OCI-LY7 (cell line): ENCODE results near the gene INTS11. TPM values are rescaled to one million over a fixed set of nuclear protein-coding genes. Genes with fewer than 3 reads are reported as not detected.

Experiments used
- BruUV-seq: library from RNA; stranded (reverse); fragments of 400-500 nt; replicated peaks from 2 replicates; lab custom pipeline; 2021; lab: Mats Ljungman, UMichigan
- CTCF ChIA-PET: fragments of 300-600 bp; sonication (Branson Sonifier 250); formaldehyde crosslinking; loops from one replicate; lab custom pipeline; 2022; ENCODE audit warnings: antibody characterized with exemption; ENCODE audit not compliant: unreplicated experiment; lab: Charles Lee
- POLR2A ChIA-PET: fragments of 300-600 bp; sonication (Branson Sonifier 250); formaldehyde crosslinking; loops from one replicate; lab custom pipeline; 2022; ENCODE audit warnings: antibody characterized with exemption; lab: Charles Lee
- DNase-seq: peaks from one replicate; pipeline ENCODE4 v3.0.0-alpha.2; 2015; ENCODE audit warnings: low spot score
- H2AFZ ChIP-seq: fragments of 200-600 bp; sonication (generic), shearing (Covaris generic); 2 replicates; pipeline ENCODE4 v1.6.1; 2014; ENCODE audit warnings: mild to moderate bottlenecking, antibody characterized with exemption, low read length, moderate library complexity
- H3K27ac ChIP-seq: fragments of 200-600 bp; sonication (generic); 2 replicates; pipeline ENCODE4 v1.5.1; 2014; ENCODE audit warnings: mixed run types, low read depth, mild to moderate bottlenecking, moderate library complexity, low read length, inconsistent platforms; ENCODE audit not compliant: poor library complexity, severe bottlenecking
- H3K36me3 ChIP-seq: fragments of 200-600 bp; sonication (generic); 2 replicates; pipeline ENCODE4 v1.6.1; 2014; ENCODE audit warnings: mild to moderate bottlenecking, antibody characterized with exemption, low read length, moderate library complexity, mixed read lengths; ENCODE audit not compliant: insufficient read depth
- H3K4me1 ChIP-seq: fragments of 200-600 bp; sonication (generic); 2 replicates; pipeline ENCODE4 v1.5.1; 2014; ENCODE audit warnings: mild to moderate bottlenecking, low read length; ENCODE audit not compliant: insufficient read depth, poor library complexity, severe bottlenecking
- H3K4me2 ChIP-seq: fragments of 200-600 bp; sonication (generic); 2 replicates; pipeline ENCODE4 v1.6.1; 2014; ENCODE audit warnings: mild to moderate bottlenecking, low read length
- H3K4me3 ChIP-seq: fragments of 200-600 bp; sonication (generic); 2 replicates; pipeline ENCODE4 v1.5.1; 2014; ENCODE audit warnings: mild to moderate bottlenecking, low read depth, low read length; ENCODE audit not compliant: poor library complexity, severe bottlenecking
- H3K79me2 ChIP-seq: fragments of 200-600 bp; sonication (generic); 2 replicates; pipeline ENCODE4 v1.6.1; 2016; ENCODE audit warnings: low read depth, mild to moderate bottlenecking, low read length, moderate library complexity, mixed read lengths; ENCODE audit not compliant: insufficient read depth
- H3K9me2 ChIP-seq: fragments of 200-600 bp; sonication (generic); 2 replicates; pipeline ENCODE4 v1.6.1; 2016; ENCODE audit warnings: mild to moderate bottlenecking, low read length, mixed read lengths; ENCODE audit not compliant: insufficient read depth
- H3K9me3 ChIP-seq: fragments of 200-600 bp; sonication (generic); 2 replicates; pipeline ENCODE4 v1.6.1; 2014; ENCODE audit warnings: mild to moderate bottlenecking, mixed run types, low read length, mixed read lengths
- H4K20me1 ChIP-seq: fragments of 200-600 bp; sonication (generic); 2 replicates; pipeline ENCODE4 v1.6.1; 2014; ENCODE audit warnings: mild to moderate bottlenecking, antibody characterized with exemption, low read length, moderate library complexity, mixed read lengths; ENCODE audit not compliant: insufficient read depth
- EZH2phosphoT487 ChIP-seq: fragments of 200-600 bp; sonication (generic); IDR thresholded peaks from 2 replicates; pipeline ENCODE4 v1.6.1; 2018; ENCODE audit warnings: low read depth, borderline replicate concordance, mild to moderate bottlenecking, mixed run types, antibody characterized with exemption, low read length, moderate library complexity, mixed read lengths
- intact Hi-C: fragments of 100-400 bp; cut with micrococcal nuclease; formaldehyde crosslinking; loops from one replicate; pipeline ENCODE4 v1.10.0; 2022; ENCODE audit not compliant: unreplicated experiment
- total RNA-seq, 2 experiments: library from RNA; depleted of rRNA in 1 of 2; stranded (reverse); fragments of >200 nt in 1 of 2; shearing (Covaris generic) in 1 of 2; gene quantifications; 2 replicates each; pipeline ENCODE4 v1.2.3, GENCODE V29; 2014 to 2022
- TF ChIP-seq, protein P1 (sequence below): fragments of 200-600 bp; sonication (generic); conservative IDR thresholded peaks from 2 replicates; pipeline ENCODE4 v1.5.1; 2014; ENCODE audit warnings: mild to moderate bottlenecking, antibody characterized with exemption, low read length, moderate library complexity, mixed read lengths

INTS11 gene
- total RNA-seq, 2 experiments from 2014 or later: 142 to 146 TPM

DNA sequence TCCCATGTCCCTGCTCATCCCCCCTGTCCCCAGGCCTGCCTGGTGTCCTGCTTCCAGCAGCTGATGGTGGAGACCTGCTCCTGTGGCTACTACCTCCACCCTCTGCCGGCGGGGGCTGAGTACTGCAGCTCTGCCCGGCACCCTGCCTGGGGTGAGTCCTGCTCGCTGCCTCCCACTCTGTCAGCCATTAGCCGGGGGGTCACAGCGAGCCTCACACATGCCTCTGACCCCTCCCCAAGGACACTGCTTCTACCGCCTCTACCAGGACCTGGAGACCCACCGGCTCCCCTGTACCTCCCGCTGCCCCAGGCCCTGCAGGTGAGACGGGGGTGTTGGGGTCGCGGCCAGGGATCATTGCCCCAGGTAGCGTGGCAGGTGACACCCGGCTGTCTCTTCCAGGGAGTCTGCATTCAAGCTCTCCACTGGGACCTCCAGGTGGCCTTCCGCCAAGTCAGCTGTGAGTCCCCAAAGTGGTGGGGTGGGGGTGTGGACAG, 34.2 kb downstream of the INTS11 start:
- TF ChIP-seq, protein P1, sequence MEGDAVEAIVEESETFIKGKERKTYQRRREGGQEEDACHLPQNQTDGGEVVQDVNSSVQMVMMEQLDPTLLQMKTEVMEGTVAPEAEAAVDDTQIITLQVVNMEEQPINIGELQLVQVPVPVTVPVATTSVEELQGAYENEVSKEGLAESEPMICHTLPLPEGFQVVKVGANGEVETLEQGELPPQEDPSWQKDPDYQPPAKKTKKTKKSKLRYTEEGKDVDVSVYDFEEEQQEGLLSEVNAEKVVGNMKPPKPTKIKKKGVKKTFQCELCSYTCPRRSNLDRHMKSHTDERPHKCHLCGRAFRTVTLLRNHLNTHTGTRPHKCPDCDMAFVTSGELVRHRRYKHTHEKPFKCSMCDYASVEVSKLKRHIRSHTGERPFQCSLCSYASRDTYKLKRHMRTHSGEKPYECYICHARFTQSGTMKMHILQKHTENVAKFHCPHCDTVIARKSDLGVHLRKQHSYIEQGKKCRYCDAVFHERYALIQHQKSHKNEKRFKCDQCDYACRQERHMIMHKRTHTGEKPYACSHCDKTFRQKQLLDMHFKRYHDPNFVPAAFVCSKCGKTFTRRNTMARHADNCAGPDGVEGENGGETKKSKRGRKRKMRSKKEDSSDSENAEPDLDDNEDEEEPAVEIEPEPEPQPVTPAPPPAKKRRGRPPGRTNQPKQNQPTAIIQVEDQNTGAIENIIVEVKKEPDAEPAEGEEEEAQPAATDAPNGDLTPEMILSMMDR: peak; percentile 43; the same call in 1 of the 2 replicates
- TF ChIP-seq EZH2phosphoT487: no peak
- no peaks in the 10 kb centered on the region for H3K9me3 ChIP-seq
- H2AFZ ChIP-seq: no peak overlapping the region
- no peak overlapping the region for H3K4me2 ChIP-seq
- ChIA-PET CTCF (no interaction called here), POLR2A (no interaction called here)
- H3K27ac ChIP-seq: no peak overlapping the region
- H3K4me3 ChIP-seq: no peak overlapping the region
- H4K20me1 ChIP-seq: no peaks in the 10 kb centered on the region
- intact Hi-C loops: loop anchor here (2.0 kb wide), 1 partner anchor 257 kb away; no protein-coding TSS in a partner anchor
- H3K36me3 ChIP-seq: no peaks in the 10 kb centered on the region
- H3K9me2 ChIP-seq: no peaks in the 10 kb centered on the region
- H3K79me2 ChIP-seq: no peaks in the 10 kb centered on the region
- DNase-seq: peak; percentile 44
- H3K4me1 ChIP-seq: no peaks in the 10 kb centered on the region
- no TSS peak for BruUV-seq

DNA sequence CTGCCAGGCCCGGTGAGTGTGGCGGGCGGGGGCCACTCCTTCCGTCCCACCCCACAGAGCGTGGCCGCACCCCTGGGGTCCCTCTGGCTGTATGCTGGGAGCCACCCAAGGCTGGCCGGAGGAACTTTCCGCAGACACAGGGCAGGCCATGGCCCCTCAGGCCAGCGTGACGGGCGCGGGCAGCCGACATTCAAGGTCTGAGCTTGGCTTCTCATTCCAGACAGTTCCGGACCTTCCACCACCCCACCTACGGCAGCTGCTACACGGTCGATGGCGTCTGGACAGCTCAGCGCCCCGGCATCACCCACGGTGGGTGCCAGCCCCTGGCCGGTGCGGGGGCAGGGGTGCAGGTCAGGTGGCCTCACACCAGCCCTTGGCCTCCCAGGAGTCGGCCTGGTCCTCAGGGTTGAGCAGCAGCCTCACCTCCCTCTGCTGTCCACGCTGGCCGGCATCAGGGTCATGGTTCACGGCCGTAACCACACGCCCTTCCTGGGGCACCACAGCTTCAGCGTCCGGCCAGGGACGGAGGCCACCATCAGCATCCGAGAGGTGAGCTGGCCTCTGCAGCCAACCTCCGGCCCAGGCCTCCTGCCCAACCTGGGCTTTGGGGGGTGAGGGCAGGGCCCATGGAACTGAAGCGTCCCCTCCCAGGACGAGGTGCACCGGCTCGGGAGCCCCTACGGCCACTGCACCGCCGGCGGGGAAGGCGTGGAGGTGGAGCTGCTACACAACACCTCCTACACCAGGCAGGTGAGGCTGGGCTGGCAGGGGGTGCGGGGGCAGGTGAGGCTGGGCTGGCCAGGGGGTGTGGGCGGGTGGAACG, 37.0 kb downstream of the INTS11 start:
- TF ChIP-seq EZH2phosphoT487: no peak
- TF ChIP-seq, protein P1: no peak
- no peak overlapping the region for H3K4me3 ChIP-seq
- no peak overlapping the region for H3K27ac ChIP-seq
- H4K20me1 ChIP-seq: no peaks in the 10 kb centered on the region
- H3K9me3 ChIP-seq: no peaks in the 10 kb centered on the region
- no TSS peak for BruUV-seq
- intact Hi-C loops: no loop called here
- DNase-seq: no peak
- H2AFZ ChIP-seq: no peak overlapping the region
- H3K79me2 ChIP-seq: no peaks in the 10 kb centered on the region
- ChIA-PET CTCF (no interaction called here), POLR2A (no interaction called here)
- no peak overlapping the region for H3K4me2 ChIP-seq
- H3K4me1 ChIP-seq: no peaks in the 10 kb centered on the region
- H3K36me3 ChIP-seq: no peaks in the 10 kb centered on the region
- no peaks in the 10 kb centered on the region for H3K9me2 ChIP-seq
